Fibroblast of pulmonary artery (primary cell): ENCODE data around the gene KANK4.
"Not testable (repeated sequence)": the region's sequence is repeated elsewhere in the genome, so short reads cannot be mapped to it uniquely, and the experiment has no call there.

Source experiments
- DNase-seq: peaks from one replicate; pipeline ENCODE4 v3.0.0-alpha.2; 2010; ENCODE audit warnings: low read depth
- H3K4me3 ChIP-seq: replicated peaks from 2 replicates; pipeline ENCODE4 v1.5.1; 2011; ENCODE audit warnings: low read depth, mild to moderate bottlenecking, control low read depth, low read length, moderate library complexity
- TF ChIP-seq, protein P1 (sequence below): IDR thresholded peaks from 2 replicates; pipeline ENCODE4 v1.5.1; 2011; ENCODE audit warnings: mild to moderate bottlenecking, control low read depth, low read length, inconsistent platforms; ENCODE audit errors: missing control alignments

KANK4 gene

GRCh38 chr1:62227496-62227895, 91.7 kb downstream of the KANK4 start:
- no peak for DNase-seq
- TF ChIP-seq, protein P1, sequence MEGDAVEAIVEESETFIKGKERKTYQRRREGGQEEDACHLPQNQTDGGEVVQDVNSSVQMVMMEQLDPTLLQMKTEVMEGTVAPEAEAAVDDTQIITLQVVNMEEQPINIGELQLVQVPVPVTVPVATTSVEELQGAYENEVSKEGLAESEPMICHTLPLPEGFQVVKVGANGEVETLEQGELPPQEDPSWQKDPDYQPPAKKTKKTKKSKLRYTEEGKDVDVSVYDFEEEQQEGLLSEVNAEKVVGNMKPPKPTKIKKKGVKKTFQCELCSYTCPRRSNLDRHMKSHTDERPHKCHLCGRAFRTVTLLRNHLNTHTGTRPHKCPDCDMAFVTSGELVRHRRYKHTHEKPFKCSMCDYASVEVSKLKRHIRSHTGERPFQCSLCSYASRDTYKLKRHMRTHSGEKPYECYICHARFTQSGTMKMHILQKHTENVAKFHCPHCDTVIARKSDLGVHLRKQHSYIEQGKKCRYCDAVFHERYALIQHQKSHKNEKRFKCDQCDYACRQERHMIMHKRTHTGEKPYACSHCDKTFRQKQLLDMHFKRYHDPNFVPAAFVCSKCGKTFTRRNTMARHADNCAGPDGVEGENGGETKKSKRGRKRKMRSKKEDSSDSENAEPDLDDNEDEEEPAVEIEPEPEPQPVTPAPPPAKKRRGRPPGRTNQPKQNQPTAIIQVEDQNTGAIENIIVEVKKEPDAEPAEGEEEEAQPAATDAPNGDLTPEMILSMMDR, result no peak
- H3K4me3 ChIP-seq, result no peak overlapping the region

GRCh38 chr1:62224182-62224581, 95.1 kb downstream of the KANK4 start:
- no peak overlapping the region for H3K4me3 ChIP-seq
- no peak for DNase-seq
- TF ChIP-seq, protein P1, result no peak

GRCh38 chr1:62222321-62222720, 96.9 kb downstream of the KANK4 start:
- TF ChIP-seq, protein P1, result no peak
- H3K4me3 ChIP-seq, result no peak overlapping the region
- DNase-seq, result no peak

DNA sequence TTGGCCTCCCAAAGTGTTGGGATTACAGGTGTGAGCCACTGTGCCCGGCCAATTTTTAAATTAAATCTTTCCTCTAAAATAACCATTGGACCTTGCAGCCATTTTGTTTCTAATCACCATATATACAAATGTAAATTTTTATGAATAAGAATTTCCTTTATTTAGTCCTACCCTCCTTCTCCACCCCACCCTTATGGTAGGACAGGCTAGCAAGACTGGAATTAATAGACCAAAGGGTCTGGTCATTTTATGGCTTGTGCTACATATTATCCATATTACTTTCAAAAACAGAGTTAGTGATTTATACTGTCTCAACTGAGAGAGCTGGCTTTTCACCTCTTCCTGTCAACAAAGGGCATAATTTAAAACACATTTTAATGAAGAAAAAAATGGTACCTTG, 98.1 kb downstream of the KANK4 start:
- TF ChIP-seq, protein P1, result no peak
- H3K4me3 ChIP-seq, result no peak overlapping the region
- DNase-seq, result no peak

DNA sequence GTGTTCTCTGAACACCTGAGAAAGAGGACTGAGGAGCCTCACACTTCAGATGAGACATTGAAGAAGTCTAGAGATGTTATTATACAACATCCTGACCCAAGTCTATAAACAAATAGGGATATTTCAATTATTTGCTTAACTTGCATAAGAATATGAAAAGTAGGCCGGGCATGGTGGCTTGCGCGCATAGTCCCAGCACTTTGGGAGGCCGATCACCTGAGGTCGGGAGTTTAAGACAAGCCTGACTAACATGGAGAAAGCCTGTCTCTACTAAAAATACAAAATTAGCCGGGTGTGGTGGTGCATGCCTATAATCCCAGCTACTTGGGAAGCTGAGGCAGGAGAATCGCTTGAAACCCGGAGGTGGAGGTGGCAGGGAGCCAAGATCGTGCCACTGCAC, 98.8 kb downstream of the KANK4 start:
- not testable (repeated sequence) for H3K4me3 ChIP-seq, DNase-seq

DNA sequence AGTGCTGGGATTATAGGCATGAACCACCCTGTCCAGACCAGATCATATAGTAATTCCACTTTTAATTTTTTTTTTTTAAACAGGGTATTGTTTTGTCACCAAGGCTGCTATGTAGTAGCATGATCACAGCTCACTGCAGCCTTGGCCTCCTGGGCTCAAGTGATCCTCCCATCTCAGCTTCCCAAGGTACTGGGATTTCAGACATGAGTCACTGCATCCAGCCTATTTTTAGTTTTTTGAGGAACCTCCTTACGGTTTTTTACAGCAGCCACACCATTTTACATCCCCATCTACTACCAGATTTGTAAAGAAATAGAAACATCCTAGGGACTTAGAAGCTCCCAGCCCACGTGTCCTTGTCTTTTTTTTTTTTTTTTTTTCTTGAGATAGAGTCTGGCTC, 100.6 kb downstream of the KANK4 start:
- H3K4me3 ChIP-seq, result no peak overlapping the region
- TF ChIP-seq, protein P1, result no peak
- no peak for DNase-seq

GRCh38 chr1:62213075-62213914, 105.9 kb downstream of the KANK4 start:
- no peak for DNase-seq
- TF ChIP-seq, protein P1, result no peak
- H3K4me3 ChIP-seq, result no peak overlapping the region
